ENCODE data around the gene SSX2IP.
"Not testable (repeated sequence)": the region's sequence is repeated elsewhere in the genome, so short reads cannot be mapped to it uniquely, and the experiment has no call there.

The SSX2IP gene, protein sequence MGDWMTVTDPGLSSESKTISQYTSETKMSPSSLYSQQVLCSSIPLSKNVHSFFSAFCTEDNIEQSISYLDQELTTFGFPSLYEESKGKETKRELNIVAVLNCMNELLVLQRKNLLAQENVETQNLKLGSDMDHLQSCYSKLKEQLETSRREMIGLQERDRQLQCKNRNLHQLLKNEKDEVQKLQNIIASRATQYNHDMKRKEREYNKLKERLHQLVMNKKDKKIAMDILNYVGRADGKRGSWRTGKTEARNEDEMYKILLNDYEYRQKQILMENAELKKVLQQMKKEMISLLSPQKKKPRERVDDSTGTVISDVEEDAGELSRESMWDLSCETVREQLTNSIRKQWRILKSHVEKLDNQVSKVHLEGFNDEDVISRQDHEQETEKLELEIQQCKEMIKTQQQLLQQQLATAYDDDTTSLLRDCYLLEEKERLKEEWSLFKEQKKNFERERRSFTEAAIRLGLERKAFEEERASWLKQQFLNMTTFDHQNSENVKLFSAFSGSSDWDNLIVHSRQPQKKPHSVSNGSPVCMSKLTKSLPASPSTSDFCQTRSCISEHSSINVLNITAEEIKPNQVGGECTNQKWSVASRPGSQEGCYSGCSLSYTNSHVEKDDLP

DNA sequence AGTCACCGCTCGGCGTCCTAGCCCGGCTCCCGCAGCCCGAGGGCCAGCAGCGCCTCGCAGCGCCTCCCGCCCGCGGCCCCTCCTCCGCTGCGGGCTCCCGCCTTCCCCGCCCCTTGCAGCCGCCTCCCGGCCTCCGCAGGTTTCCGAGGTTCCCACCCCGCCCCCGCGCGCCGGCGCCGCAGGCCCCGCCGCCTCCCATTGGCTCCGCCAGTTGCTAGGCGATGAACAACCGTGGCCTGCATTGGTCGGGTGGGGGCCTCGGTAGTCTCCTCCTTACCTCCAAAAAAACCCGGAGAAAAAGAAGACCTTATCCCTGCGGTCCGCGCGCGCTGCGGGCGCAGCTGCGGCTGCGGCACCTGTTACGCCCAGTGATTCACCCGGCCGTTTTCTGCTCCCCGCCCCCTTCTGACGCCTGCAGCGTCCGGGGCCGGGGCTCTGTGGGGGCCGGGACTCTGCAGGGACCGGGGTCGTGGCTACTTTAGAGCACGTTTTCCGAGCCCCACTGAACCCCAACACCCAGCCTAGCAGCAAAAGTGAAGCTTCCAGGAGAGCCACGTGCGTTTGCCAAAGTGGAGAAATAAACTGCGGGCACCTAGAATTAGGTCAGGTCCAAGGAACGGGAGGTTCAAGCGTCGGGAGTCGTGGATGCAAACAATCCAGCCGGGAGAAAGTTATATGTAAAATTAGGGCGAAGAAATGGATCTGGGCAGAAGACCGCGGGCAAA, at the start of gene SSX2IP:
TSS of gene SSX2IP (minus strand) at position 65 of the 725 bp plus-strand sequence. CDS start 19,242 bp downstream, outside the sequence.
- peak; percentile 99 to 100 for DNase-seq (ENCODE audit: low read depth in 1 of 2, low spot score in 1 of 2)

DNA sequence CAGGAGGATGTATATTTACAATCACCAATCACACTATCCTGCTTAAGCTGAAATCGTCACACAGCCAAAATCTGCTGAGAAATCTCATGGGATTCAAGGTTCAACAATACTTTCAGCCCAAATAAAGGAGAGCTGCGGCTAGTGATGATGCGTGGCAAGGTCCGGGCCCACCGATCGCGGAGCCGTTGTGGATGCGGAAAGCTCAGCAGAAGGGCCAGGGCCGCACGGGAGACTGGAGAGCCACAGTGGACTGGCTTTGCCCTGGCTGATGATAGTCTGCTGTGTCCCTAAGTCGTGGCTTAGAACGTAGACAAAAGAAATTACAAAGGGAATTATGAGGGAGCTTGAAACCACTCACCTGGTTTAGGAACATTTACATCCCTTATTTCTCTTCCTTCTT, 48.0 kb upstream of the SSX2IP start:
- no peak for DNase-seq (ENCODE audit: low read depth in 1 of 2, low spot score in 1 of 2)

DNA sequence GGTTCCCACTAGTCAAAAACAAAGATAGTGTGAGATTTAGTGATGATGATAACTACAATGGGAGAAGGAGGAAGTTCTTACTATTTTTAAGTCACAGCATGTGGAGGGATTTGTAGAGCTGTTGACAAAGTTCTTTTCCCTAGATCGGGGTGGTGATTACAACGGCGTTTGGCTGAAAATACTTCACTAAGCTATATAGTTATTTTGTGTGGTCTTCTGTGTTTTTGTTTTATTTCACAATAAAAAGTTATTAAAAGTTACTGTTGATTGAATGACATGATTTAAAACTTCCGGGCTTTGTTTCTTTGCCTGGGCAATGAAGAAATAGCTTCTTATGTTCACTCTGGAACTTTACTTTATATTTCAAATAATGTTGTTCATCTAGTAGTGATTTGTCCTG, 47.3 kb upstream of the SSX2IP start:
- no peak for DNase-seq (ENCODE audit: low read depth in 1 of 2, low spot score in 1 of 2)

DNA sequence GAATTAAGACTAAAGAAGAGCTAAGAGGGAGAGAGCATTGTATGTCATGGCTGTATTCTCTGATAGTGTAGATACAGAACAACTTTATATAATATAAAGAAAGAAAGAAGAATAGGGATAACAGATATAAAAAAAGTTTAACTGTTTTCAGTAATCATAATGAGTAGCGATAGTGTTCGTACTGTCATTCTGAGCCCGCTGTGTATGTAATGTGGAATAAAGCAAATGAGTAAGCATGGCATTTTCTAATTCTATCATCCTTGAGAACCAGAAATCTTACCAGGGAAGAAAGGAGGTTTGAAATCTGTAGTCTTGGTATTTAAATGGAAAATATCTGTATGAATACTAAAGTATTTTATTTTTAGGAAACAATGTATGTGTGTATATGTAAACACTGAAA, 46.7 kb upstream of the SSX2IP start:
- no peak for DNase-seq (ENCODE audit: low read depth in 1 of 2, low spot score in 1 of 2)

DNA sequence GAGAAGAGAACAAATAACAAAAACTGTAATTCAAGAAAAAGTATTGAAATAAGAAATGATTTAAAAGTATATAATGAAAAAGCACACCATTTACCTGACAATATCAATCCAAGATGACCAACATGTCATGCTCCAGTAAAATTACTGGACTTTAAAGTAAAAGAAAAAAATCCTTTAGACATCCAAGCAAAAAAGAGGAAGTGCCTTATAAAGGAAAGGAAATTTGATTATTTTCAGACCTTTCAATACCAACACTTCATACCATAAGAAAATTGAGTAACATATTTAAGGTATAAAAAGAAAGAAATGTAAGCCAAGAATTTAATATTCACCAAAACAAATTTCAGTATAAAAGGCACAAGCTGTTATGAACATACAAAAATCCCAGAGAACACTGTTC, 46.2 kb upstream of the SSX2IP start:
- no peak for DNase-seq (ENCODE audit: low read depth in 1 of 2, low spot score in 1 of 2)

DNA sequence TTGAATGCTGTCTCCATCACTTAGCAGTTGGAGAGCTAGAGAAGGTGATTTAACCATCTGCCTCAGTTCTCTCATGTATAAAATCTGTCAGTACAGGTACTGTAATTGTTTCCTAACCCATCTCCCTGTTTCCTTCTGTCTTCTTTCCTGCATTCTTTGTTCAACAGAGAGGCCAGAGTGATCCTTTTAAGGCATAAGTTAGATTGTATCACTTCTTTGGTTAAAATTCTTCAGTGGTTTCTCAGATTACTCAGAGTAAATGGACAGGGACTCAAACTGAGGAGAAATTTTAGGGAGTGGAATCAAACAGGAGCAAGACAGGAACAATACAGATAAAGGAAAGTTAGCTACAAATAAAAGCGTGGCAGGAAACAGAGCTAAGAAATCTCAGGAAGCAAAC, 45.2 kb upstream of the SSX2IP start:
- no peak for DNase-seq (ENCODE audit: low read depth in 1 of 2, low spot score in 1 of 2)

DNA sequence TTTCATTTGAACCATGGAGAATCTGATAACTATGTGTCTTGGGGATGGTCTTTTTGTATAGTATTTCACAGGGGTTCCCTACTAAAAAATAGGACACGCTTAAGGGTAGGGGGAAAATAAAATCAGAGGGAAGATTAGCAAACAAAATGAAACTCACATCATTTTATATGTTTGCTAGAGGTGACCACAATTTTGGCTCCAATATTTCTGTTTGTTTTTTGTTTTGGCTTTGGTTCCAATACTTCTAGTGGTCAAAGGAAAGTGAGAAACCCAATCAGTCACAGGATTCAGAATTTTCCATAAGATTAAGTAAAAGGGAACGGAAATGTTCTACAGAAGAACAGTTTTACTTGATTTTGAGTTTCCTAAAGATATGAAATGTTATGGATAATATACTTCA, 42.3 kb upstream of the SSX2IP start:
- no peak for DNase-seq (ENCODE audit: low read depth in 1 of 2, low spot score in 1 of 2)

DNA sequence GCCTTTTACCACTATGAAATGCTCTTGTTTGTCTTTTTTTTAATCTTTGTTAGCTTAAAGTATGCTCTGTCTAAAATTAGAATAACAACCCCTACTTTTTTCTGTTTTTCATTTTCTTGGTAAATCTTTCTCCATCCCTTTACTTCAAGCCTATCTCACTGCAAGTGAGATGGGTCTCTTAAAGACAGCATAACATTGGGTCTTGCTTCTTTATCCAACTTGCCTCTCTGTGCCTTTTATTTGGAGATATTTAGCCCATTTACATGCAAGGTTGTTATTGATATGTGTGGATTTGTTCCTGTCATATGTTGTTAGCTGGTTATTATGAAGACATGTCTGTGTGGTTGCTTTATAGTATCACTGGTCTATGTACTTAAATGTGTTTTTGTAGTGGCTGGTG, 41.3 kb upstream of the SSX2IP start:
- DNase-seq (ENCODE audit: low read depth in 1 of 2, low spot score in 1 of 2), result no peak

DNA sequence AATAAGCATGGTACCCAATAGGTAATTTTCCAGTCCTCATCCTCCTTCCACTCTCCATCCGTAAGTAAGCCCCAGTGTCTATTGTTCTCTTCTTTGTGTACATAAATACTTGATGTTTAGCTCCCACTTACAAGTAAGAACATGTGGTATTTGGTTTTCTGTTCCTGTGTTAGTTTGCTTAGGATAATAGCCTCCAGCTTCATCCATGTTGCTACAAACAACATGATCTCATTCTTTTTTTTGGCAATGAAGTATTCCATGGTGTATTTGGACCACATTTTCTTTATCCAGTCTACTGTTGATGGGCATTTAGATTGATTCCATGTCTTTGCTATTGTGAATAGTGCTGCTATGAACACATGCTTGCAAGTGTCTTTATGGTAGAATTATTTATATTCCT, 37.5 kb upstream of the SSX2IP start:
- not testable (repeated sequence) for DNase-seq (ENCODE audit: low read depth in 1 of 2, low spot score in 1 of 2)

DNA sequence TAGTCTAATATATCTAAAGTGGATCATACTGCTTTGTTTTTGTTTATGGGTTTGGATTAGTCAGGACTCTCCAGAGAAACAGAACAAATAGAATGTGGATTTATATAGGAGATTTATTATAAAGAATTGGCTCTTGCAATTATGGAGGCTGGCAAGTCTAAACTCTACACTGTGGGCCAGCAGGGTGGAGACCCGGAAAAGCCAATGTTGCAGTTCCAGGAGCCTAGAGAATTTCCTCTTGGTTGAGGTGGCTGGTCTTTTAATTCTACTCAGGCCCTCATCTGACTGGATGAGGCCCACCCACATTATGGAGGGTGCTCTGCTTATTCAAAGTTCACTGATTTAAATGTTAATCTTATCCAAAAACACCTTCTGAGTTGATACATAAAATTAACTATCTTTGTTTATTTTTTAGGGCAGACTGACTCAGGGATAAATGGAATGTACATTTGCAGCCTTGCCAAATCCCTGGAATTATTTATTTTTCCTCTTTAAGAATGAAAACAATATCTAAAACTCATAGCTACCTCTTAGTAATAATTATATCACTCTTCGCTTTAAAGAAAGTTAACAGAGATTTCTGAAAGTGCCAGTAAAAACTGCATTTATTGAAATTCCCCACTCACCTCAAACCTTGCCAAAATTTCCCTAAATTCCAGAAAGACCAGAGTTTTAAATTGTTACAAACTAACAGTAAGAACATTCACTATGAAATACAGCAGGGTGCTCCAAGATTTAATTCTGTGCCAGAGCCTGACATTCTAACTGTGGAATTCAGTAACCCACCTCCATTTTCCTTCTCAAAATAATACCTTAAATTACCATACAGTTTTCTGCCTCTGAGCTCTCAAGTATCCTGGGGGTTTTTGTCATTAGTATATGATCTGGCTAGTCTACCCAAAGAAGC, 36.6 kb upstream of the SSX2IP start:
- no peak for DNase-seq (ENCODE audit: low read depth in 1 of 2, low spot score in 1 of 2)

DNA sequence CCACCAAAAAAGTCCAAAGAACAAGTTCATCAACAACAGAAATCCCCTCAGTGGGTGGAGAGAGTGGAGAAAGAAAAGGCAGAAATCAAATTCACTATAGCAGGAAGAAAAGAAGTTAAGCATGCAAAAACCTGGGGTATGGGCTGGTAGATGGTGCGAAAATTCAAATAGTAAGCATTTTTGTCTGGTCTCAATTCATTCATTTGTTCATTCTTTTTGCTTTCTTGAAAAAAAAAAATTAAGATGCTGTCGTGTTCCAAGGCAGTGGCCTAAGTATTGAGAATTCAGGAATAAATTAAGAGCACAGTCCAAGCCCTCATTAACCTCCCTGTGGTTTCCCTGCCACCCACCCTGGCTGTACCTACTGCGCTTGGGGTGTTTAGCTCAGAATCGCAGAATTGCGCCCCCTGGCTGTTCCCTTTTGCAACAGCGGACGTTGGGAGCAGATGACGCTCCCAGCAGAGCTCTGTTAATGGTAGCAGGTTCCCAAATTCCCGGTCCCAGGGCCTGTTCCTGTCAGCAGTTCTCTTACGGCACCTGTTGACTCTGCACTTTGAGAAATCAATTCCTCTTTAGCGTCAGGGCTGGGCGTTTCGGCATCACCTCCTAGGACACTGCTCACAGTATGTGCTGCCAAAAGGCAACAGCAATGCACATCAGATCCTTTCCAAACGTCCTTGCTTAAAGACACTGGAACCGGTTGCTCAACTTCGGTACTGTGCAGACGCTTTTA, 34.0 kb upstream of the SSX2IP start:
- DNase-seq (ENCODE audit: low read depth in 1 of 2, low spot score in 1 of 2), result peak; percentile 15 to 32

DNA sequence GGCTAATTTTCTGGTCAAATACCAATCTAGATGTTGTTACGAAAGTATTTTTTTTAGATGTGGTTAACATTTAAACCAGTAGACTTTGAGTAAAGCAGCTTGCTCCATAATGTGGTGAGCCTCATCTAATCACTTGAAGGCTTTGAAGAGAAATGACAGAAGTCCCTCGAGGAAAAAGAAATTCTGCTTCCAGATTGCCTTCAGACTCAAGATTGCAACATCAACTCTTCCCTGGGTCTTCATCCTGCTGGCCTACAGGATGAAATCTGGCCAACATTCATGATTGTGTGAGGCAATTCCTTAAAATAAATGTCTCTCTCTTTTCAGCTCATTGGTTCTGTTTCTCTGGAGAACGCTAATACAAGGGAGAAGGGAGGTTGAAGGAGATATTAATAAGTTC, 32.5 kb upstream of the SSX2IP start:
- no peak for DNase-seq (ENCODE audit: low read depth in 1 of 2, low spot score in 1 of 2)

DNA sequence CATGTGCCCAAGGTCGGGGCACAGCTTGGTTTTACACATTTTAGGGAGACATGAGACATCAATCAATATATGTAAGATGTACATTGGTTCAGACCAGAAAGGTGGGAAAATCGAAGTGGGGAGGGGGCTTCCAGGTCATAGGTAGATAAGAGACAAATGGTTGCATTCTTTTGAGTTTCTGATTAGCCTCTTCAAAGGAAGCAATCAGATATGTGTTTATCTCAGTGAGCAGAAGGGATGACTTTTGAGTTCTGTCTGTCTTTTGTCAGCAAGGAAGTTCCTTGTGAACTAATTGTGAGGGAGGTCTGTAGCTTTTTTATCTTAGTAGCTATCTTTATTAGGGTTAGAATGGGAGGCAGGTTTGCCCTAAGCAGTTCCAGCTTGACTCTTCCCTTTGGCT, 31.6 kb upstream of the SSX2IP start:
- not testable (repeated sequence) for DNase-seq (ENCODE audit: low read depth in 1 of 2, low spot score in 1 of 2)

DNA sequence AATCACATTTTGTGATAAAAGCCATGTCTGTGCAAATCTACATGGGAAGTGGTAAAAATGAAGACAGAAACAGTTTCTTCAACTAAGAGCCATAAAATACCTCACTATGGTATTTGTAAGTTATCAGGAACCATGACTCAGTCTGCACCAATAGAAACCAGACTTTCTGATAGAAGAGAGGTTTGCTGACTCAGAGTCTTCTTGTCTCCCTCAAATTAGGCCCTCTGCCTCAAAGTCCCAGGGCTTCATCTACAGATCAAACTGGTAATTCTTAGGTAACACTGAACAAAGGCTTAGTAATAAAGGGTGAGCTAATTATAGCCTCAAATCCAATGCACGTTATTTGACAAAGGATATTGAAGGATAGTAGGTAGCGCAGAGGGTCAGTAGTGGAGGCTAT, 30.9 kb upstream of the SSX2IP start:
- no peak for DNase-seq (ENCODE audit: low read depth in 1 of 2, low spot score in 1 of 2)

DNA sequence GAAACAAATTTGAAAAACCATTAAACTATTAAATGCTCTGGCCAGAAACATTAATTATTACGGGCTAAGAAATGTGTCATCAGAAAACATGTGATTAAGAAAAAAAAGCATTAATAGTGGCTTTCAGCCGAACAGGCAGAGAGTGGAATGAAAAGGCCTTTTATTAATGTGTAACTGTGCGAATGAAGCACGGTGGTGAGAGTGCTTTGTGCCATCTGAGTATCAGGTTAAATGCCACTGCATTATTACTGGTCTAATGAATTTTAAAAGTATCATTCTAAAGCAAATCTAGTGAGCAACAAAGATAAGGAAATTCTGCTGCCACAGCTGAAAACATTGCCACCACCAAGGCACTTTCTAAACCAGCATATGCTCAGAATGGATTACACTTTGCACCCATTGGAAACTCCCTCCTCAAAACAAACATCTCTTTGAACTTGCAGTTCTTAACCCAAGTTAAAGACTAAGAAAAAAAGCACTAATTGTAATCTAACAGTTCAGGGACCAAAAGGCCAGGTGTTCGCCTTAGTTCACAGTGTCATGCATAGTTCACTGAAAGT, 30.0 kb upstream of the SSX2IP start:
- DNase-seq (ENCODE audit: low read depth in 1 of 2, low spot score in 1 of 2), result no peak

DNA sequence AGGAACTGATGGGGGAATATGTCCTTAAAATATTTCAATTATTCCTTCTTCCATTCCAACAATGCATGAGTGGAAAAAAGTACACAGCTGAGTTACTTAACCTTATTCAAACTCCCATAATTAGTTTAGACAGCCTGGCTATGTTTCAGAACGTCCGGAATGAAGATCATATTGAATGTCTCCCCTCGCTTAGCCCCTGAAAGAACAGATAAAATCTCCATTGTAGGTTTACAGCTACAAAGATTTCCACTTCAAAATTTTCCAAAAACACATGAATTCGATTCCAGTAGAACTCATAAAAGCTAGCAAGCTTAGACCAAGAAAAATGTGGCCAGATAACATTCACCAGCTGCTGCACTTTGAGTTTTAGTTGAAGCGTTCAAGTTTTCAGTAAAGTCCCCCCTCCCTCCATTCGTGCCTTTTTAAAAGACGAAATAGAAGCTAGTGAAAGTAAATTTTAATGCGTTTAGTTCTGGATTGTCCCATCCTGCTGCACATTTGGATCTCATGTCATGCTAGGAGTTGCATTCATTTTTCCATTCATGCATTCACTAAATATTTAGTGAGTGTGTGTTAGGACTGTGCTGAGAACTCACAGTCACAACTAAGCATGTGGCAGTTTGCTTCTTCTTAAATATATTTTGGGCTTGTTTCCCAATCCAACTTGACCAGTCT, 29.4 kb upstream of the SSX2IP start:
- DNase-seq (ENCODE audit: low read depth in 1 of 2, low spot score in 1 of 2), result no peak

DNA sequence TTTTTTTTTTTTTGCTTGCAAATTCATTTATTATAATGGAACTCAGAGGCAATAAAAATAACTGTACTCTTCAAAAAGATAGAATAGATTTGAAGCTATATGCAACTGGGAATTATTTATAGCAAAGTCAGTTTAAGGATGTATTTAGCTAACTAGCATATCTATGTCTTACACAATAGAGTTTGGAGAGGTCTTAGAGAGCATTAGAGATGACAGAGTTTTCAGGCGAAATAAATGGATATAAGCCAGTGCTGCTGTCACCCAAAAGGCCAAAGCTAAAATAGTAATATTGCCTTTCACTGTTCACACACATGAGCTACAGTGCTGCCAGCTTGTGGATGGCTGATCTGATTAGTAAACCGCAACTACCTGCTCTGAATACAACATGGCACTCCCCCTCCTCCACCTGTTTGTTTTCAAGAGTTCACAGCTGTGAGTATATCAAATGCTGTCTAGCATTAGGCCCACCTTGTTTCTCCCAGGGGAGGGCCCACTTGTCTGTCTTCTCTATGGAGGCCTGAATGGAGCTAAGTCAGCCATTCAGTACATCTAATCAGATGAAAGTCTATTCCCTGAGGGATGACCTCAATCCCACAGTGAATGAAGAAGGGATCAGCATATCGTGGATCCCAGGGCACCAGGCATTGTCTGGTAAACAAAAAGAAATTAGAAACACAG, 25.2 kb upstream of the SSX2IP start:
- DNase-seq (ENCODE audit: low read depth in 1 of 2, low spot score in 1 of 2), result no peak

DNA sequence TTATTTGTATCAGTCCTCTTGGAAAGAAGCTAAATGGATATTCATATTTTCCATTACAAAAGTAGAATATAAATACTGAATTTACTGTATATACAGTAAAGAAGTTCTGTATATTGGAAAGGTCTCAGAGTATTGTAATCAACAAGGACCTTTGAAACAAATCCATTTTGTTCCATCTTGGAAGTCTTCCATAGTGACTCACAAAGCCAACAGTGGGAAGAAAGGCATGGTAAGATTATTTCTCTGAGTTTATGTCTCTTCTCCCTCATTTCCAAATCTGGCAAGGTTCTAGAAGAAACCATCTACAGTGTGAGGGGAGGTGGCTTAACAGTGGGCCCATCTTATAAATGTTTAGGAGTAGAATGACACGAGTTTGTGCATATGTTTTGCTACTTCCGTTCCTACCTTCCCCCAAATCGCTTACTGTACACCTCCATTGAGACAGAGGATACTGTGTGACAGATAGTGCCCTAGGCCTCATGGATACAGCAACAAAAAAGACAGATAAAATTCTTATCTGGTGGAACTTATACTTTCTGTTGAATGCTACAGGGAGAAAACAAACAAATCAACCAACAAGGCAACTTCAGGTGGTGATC, 22.1 kb upstream of the SSX2IP start:
- no peak for DNase-seq (ENCODE audit: low read depth in 1 of 2, low spot score in 1 of 2)

DNA sequence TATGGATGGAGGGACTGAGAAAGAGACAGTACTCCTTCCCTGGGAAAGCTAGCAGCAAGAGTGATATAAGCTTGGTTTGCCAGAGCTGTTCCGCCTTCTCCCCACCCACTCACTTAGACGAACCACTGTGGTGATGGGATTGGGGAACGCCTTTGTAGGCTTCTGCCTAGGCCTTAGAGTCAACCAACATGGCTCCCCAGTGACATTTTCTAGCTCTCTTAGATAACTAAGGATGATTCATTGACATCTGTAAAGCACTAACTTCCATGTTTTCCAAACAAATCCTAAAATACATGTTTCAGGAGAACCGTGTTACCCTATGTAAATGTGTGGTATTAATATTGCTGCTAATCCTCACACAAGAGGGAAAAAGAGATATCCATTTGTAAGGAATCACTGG, 21.6 kb upstream of the SSX2IP start:
- no peak for DNase-seq (ENCODE audit: low read depth in 1 of 2, low spot score in 1 of 2)

All from activated T-helper 1 cell treated with anti-CD3 and anti-CD28 coated beads, Interleukin-2, amount 50 U/mL, for 16 hours (primary cell).